Measurements from ENCODE around the gene SPTBN1. TPM values are rescaled to one million over a fixed set of nuclear protein-coding genes. Genes with fewer than 3 reads are reported as not detected.
A peak's percentile ranks its signal among the peaks of the same experiment; 100 is the strongest.

SPTBN1 gene
- polyA plus RNA-seq, 2 of the 4 experiments (the other 2 are of a cell fraction), result 105 to 126 TPM

GRCh38 chr2:54416166-54416813, 39.8 kb upstream of the SPTBN1 start:
- POLR2A ChIA-PET, result no interaction called here
- Histone ChIP-seq H3K4me2 (no peak overlapping the region), H3K9me3 (no peaks in the 10 kb centered on the region), H3K4me3 (no peak overlapping the region), H3K4me1 (no peaks in the 10 kb centered on the region), H3K27ac (no peak overlapping the region)
- CTCF ChIA-PET, result interaction anchor here (1.3 to 1.7 kb wide), 3 partner anchors 9 to 15 kb away, joined by 3 to 6 read pairs (median 6); no protein-coding TSS in a partner anchor
- DNase-seq (ENCODE audit: low read depth in 1 of 2, low spot score in 1 of 2) (no peak), ATAC-seq (peak in 1 of 2 experiments; percentile 29; a peak in 2 of 6 replicates), FAIRE-seq (no peak)
- WGBS (ENCODE audit: missing lambda C conversion rate), result 68% methylated on average over 9 of the region's 9 CpGs
- TF ChIP-seq POLR2A (IDR thresholded peaks at IDR 0.05; ENCODE audit: low read length) (no peak), MAFK (IDR thresholded peaks at IDR 0.05; ENCODE audit: partially characterized antibody) (no peak), BCL3 (IDR thresholded peaks at IDR 0.05) (no peak), HOXB5 (CRISPR knock-in tag; IDR thresholded peaks at IDR 0.05) (no peak), KDM5A (IDR thresholded peaks at IDR 0.05) (no peak), FOSB (CRISPR knock-in tag; IDR thresholded peaks at IDR 0.05) (no peak), FOSL2 (IDR thresholded peaks at IDR 0.05) (no peak), FOSL2 (CRISPR knock-in tag; IDR thresholded peaks at IDR 0.05) (no peak), ELK1 (IDR thresholded peaks at IDR 0.05; ENCODE audit: low read depth, low read length) (no peak), ZSCAN20 (CRISPR knock-in tag; IDR thresholded peaks at IDR 0.05) (no peak), ZFP36 (IDR thresholded peaks at IDR 0.05; ENCODE audit: borderline replicate concordance, partially characterized antibody) (no peak), ZC3H11A (IDR thresholded peaks at IDR 0.05) (no peak)

- no peak for TF ChIP-seq REST (IDR thresholded peaks at IDR 0.05)
- no peak for TF ChIP-seq TP53 (CRISPR knock-in tag; IDR thresholded peaks at IDR 0.05)
- no peak for TF ChIP-seq POLR2A (IDR thresholded peaks at IDR 0.05; ENCODE audit: low read length)
- TF ChIP-seq ZFP36 (IDR thresholded peaks at IDR 0.05; ENCODE audit: borderline replicate concordance, partially characterized antibody), result no peak
- TF ChIP-seq GATA3 (IDR thresholded peaks at IDR 0.05; ENCODE audit: borderline replicate concordance), result no peak
- TF ChIP-seq NFE2L2 (conservative IDR thresholded peaks at IDR 0.05; ENCODE audit: low read length), result no peak
- TF ChIP-seq E2F6 (IDR thresholded peaks at IDR 0.05; ENCODE audit: borderline replicate concordance, low read depth), result no peak
- no peak for TF ChIP-seq HOXA7 (CRISPR knock-in tag; IDR thresholded peaks at IDR 0.05)
- no peak for TF ChIP-seq ATOH8 (CRISPR knock-in tag; IDR thresholded peaks at IDR 0.05; ENCODE audit: low read depth)
- TF ChIP-seq CBX2 (IDR thresholded peaks at IDR 0.05; ENCODE audit: borderline replicate concordance, low read depth), result no peak
- no peak for TF ChIP-seq RNF2 (IDR thresholded peaks at IDR 0.05; ENCODE audit: borderline replicate concordance, low read depth)
- POLR2A ChIA-PET, result no interaction called here
- no peaks in the 10 kb centered on the region for H3K4me1 ChIP-seq
- CTCF ChIA-PET, result interaction anchor here (1.3 kb wide), 1 partner anchor 12 kb away, joined by 3 read pairs; no protein-coding TSS in a partner anchor
- H3K27ac ChIP-seq, result no peak overlapping the region
- WGBS (ENCODE audit: missing lambda C conversion rate), result 66% methylated on average over 1 of the region's 1 CpG
- FAIRE-seq, result no peak
- no peak overlapping the region for H3K4me2 ChIP-seq
- DNase-seq (ENCODE audit: low read depth in 1 of 2, low spot score in 1 of 2), result no peak
- no peak overlapping the region for H3K4me3 ChIP-seq
- H3K9me3 ChIP-seq, result no peaks in the 10 kb centered on the region
- no peak for ATAC-seq
These were observed 39.2 kb upstream of the SPTBN1 start for GRCh38 chr2:54416938-54417337.
